GM23338 (cell line): ENCODE results near the gene TMED8. TPM values are rescaled to one million over a fixed set of nuclear protein-coding genes. Genes with fewer than 3 reads are reported as not detected.

Experiments used
- ATAC-seq: fragments of 200-7000 bp; cut with Tn5 transposase; 3 replicates; pipeline ENCODE4 v1.9.1; 2020
- DNase-seq: peaks from one replicate; pipeline ENCODE4 v3.0.0-alpha.2; 2015; ENCODE audit warnings: low spot score
- H2AFZ ChIP-seq: fragments of 200-600 bp; sonication (generic); 2 replicates; pipeline ENCODE4 v1.8.0; 2016; ENCODE audit warnings: antibody characterized with exemption, mild to moderate bottlenecking, moderate library complexity
- H3F3A ChIP-seq: fragments of 200-600 bp; sonication (generic); replicated peaks from 2 replicates; pipeline ENCODE4 v1.8.0; 2017; ENCODE audit warnings: antibody characterized with exemption, mixed run types, low read depth
- H3K27ac ChIP-seq: fragments of 200-600 bp; sonication (generic); 2 replicates; pipeline ENCODE4 v1.6.1; 2016; ENCODE audit warnings: low read depth
- H3K27me3 ChIP-seq: fragments of 200-600 bp; sonication (generic); 2 replicates; pipeline ENCODE4 v1.8.0; 2016; ENCODE audit warnings: mild to moderate bottlenecking, mixed run types, moderate library complexity; ENCODE audit not compliant: insufficient read depth
- H3K36me3 ChIP-seq: fragments of 200-600 bp; sonication (generic); 2 replicates; pipeline ENCODE4 v1.8.0; 2016; ENCODE audit warnings: mild to moderate bottlenecking; ENCODE audit not compliant: insufficient read depth
- H3K4me1 ChIP-seq: fragments of 200-600 bp; sonication (generic); 2 replicates; pipeline ENCODE4 v1.8.0; 2016; ENCODE audit warnings: mild to moderate bottlenecking, moderate library complexity; ENCODE audit not compliant: insufficient read depth
- H3K4me2 ChIP-seq: fragments of 200-600 bp; sonication (generic); 2 replicates; pipeline ENCODE4 v1.7.1; 2017; ENCODE audit warnings: mixed run types
- H3K4me3 ChIP-seq: fragments of 200-600 bp; sonication (generic); 2 replicates; pipeline ENCODE4 v1.6.1; 2016; ENCODE audit warnings: mixed run types
- H3K79me2 ChIP-seq: fragments of 200-600 bp; sonication (generic); replicated peaks from 2 replicates; pipeline ENCODE4 v1.8.0; 2017; ENCODE audit warnings: mild to moderate bottlenecking; ENCODE audit not compliant: insufficient read depth
- H3K9me2 ChIP-seq: fragments of 200-600 bp; sonication (generic); 2 replicates; pipeline ENCODE4 v1.8.0; 2017; ENCODE audit not compliant: insufficient read depth
- H4K20me1 ChIP-seq: fragments of 200-600 bp; sonication (generic); replicated peaks from 2 replicates; pipeline ENCODE4 v1.8.0; 2017; ENCODE audit warnings: mild to moderate bottlenecking; ENCODE audit not compliant: insufficient read depth
- H3K27ac Mint-ChIP-seq: 2 replicates; pipeline ENCODE4 v1.8.0; 2020; ENCODE audit warnings: inconsistent platforms, mild to moderate bottlenecking, moderate library complexity, mixed read lengths
- H3K27me3 Mint-ChIP-seq: 3 replicates; pipeline ENCODE4 v1.8.0; 2022; ENCODE audit warnings: low read depth, mild to moderate bottlenecking, moderate library complexity, mixed read lengths, inconsistent platforms; ENCODE audit not compliant: insufficient read depth, poor library complexity
- H3K36me3 Mint-ChIP-seq: 3 replicates; pipeline ENCODE4 v1.8.0; 2021; ENCODE audit warnings: low read depth, mild to moderate bottlenecking, inconsistent platforms, moderate library complexity, mixed read lengths
- H3K4me1 Mint-ChIP-seq: 3 replicates; pipeline ENCODE4 v1.8.0; 2020; ENCODE audit warnings: mild to moderate bottlenecking, inconsistent platforms, mixed read lengths
- H3K4me3 Mint-ChIP-seq: 3 replicates; pipeline ENCODE4 v1.8.0; 2021; ENCODE audit warnings: moderate library complexity, mild to moderate bottlenecking, inconsistent platforms, mixed read lengths
- H3K9me3 Mint-ChIP-seq: 3 replicates; pipeline ENCODE4 v1.8.0; 2020; ENCODE audit warnings: moderate library complexity, mild to moderate bottlenecking, inconsistent platforms, mixed read lengths
- CREB1 ChIP-seq: fragments of 250-450 bp; sonication (Bioruptor Pico); IDR thresholded peaks from 2 replicates; pipeline ENCODE4 v1.5.0; 2020; ENCODE audit warnings: low read depth, mild to moderate bottlenecking, moderate library complexity
- EZH2 ChIP-seq: fragments of 200-600 bp; sonication (generic); IDR thresholded peaks from one replicate; pipeline ENCODE4 v1.8.0; 2017; ENCODE audit warnings: antibody characterized with exemption, mild to moderate bottlenecking, low read depth; ENCODE audit not compliant: unreplicated experiment
- EZH2phosphoT487 ChIP-seq: fragments of 200-600 bp; sonication (generic); IDR thresholded peaks from one replicate; pipeline ENCODE4 v1.8.1; 2018; ENCODE audit warnings: antibody characterized with exemption; ENCODE audit not compliant: unreplicated experiment
- JUNB ChIP-seq: IDR thresholded peaks from one replicate; pipeline ENCODE4 v1.6.1; 2016; ENCODE audit warnings: antibody characterized with exemption; ENCODE audit not compliant: unreplicated experiment
- NANOG ChIP-seq: IDR thresholded peaks from 2 replicates; pipeline ENCODE4 v1.6.1; 2016; ENCODE audit warnings: antibody characterized with exemption, borderline replicate concordance
- STAT1 ChIP-seq: IDR thresholded peaks from one replicate; pipeline ENCODE4 v1.6.1; 2016; ENCODE audit warnings: antibody characterized with exemption; ENCODE audit not compliant: unreplicated experiment
- ZNF114 ChIP-seq: fragments of 250-450 bp; sonication (Bioruptor Pico); IDR thresholded peaks from 2 replicates; pipeline ENCODE4 v1.5.0; 2020; ENCODE audit warnings: mild to moderate bottlenecking, moderate library complexity
- polyA plus RNA-seq: library from polyadenylated mRNA; unstranded; fragments of >200 nt; fragmentation: Nextera tagmentation; extraction: Ambion mirVana; gene quantifications from 2 replicates; pipeline ENCODE4 v1.2.1, GENCODE V29; 2016
- total RNA-seq: library from RNA; depleted of rRNA; stranded (reverse); fragments of >200 nt; shearing (Covaris generic); gene quantifications from 2 replicates; pipeline ENCODE4 v1.2.3, GENCODE V29; 2014
- TF ChIP-seq, protein P1 (sequence below): IDR thresholded peaks from one replicate; pipeline ENCODE4 v1.6.1; 2018; ENCODE audit warnings: antibody characterized with exemption; ENCODE audit not compliant: unreplicated experiment
- TF ChIP-seq, protein P2 (sequence below): IDR thresholded peaks from 2 replicates; pipeline ENCODE4 v1.6.1; 2016; ENCODE audit warnings: antibody characterized with exemption
- TF ChIP-seq, protein P3 (sequence below), 2 experiments: fragments of 200-600 bp in 1 of 2; sonication (generic) in 1 of 2; conservative IDR thresholded peaks; 2 replicates each; pipeline versions ENCODE4 v1.5.1 to v1.6.1; 2016 to 2017; ENCODE audit warnings: antibody characterized with exemption in 2 of 2, low read depth in 2 of 2, mild to moderate bottlenecking in 2 of 2, moderate library complexity in 1 of 2

The TMED8 gene
- total and polyA plus RNA-seq, 2 experiments from 2014 or later: 4.3 to 13.8 TPM

DNA sequence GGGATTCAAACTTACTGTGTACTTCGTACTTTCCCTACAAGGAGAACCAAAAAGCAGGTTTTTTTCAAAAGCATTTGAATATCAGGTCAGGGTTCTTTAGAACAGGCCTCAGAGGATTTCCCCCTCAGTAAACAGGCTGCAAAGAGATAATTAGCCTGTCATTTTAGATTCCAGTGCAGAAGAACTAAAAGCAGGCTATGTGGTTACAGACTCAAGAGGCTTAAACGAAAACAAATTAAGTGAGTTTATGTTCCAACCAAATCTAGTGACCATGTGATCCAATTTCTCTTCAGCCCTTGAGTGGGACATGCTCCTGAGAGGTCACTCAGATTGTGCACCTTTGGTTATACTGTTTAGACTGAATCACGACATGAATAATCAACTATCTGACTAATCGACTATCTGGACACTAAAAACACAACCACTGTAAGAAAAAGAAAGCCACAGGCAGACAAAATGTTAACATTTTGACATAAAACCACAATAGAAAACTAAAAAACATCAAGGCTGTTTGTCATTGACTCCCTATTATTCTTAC, 4.5 kb downstream of the TMED8 start:
- no peaks in the 10 kb centered on the region for H4K20me1 ChIP-seq
- no peaks in the 10 kb centered on the region for H3K36me3 ChIP-seq
- H3K9me3 Mint-ChIP-seq: no peaks in the 10 kb centered on the region
- no peak overlapping the region for H2AFZ ChIP-seq
- ATAC-seq (no peak), DNase-seq (no peak)
- H3K79me2 ChIP-seq: 0 out of 2 replicates have a peak, but pooled peaks cover 3% of the 10 kb centered on the region
- no peak for TF ChIP-seq ZNF114 (CRISPR knock-in tag)
- no peak for TF ChIP-seq EZH2
- TF ChIP-seq, protein P1, sequence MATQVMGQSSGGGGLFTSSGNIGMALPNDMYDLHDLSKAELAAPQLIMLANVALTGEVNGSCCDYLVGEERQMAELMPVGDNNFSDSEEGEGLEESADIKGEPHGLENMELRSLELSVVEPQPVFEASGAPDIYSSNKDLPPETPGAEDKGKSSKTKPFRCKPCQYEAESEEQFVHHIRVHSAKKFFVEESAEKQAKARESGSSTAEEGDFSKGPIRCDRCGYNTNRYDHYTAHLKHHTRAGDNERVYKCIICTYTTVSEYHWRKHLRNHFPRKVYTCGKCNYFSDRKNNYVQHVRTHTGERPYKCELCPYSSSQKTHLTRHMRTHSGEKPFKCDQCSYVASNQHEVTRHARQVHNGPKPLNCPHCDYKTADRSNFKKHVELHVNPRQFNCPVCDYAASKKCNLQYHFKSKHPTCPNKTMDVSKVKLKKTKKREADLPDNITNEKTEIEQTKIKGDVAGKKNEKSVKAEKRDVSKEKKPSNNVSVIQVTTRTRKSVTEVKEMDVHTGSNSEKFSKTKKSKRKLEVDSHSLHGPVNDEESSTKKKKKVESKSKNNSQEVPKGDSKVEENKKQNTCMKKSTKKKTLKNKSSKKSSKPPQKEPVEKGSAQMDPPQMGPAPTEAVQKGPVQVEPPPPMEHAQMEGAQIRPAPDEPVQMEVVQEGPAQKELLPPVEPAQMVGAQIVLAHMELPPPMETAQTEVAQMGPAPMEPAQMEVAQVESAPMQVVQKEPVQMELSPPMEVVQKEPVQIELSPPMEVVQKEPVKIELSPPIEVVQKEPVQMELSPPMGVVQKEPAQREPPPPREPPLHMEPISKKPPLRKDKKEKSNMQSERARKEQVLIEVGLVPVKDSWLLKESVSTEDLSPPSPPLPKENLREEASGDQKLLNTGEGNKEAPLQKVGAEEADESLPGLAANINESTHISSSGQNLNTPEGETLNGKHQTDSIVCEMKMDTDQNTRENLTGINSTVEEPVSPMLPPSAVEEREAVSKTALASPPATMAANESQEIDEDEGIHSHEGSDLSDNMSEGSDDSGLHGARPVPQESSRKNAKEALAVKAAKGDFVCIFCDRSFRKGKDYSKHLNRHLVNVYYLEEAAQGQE: no peak
- TF ChIP-seq, protein P2, sequence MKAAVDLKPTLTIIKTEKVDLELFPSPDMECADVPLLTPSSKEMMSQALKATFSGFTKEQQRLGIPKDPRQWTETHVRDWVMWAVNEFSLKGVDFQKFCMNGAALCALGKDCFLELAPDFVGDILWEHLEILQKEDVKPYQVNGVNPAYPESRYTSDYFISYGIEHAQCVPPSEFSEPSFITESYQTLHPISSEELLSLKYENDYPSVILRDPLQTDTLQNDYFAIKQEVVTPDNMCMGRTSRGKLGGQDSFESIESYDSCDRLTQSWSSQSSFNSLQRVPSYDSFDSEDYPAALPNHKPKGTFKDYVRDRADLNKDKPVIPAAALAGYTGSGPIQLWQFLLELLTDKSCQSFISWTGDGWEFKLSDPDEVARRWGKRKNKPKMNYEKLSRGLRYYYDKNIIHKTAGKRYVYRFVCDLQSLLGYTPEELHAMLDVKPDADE: no peak
- TF ChIP-seq NANOG: no peak
- TF ChIP-seq STAT1: no peak
- TF ChIP-seq, protein P3, sequence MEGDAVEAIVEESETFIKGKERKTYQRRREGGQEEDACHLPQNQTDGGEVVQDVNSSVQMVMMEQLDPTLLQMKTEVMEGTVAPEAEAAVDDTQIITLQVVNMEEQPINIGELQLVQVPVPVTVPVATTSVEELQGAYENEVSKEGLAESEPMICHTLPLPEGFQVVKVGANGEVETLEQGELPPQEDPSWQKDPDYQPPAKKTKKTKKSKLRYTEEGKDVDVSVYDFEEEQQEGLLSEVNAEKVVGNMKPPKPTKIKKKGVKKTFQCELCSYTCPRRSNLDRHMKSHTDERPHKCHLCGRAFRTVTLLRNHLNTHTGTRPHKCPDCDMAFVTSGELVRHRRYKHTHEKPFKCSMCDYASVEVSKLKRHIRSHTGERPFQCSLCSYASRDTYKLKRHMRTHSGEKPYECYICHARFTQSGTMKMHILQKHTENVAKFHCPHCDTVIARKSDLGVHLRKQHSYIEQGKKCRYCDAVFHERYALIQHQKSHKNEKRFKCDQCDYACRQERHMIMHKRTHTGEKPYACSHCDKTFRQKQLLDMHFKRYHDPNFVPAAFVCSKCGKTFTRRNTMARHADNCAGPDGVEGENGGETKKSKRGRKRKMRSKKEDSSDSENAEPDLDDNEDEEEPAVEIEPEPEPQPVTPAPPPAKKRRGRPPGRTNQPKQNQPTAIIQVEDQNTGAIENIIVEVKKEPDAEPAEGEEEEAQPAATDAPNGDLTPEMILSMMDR (conservative IDR thresholded peaks at IDR 0.05; ENCODE audit: low read depth in 2 of 2): no peak
- TF ChIP-seq JUNB: no peak
- TF ChIP-seq EZH2phosphoT487: no peak
- H3K4me3 ChIP-seq: no peak overlapping the region
- no peaks in the 10 kb centered on the region for H3K36me3 Mint-ChIP-seq
- no peak overlapping the region for H3K4me3 Mint-ChIP-seq
- no peaks in the 10 kb centered on the region for H3K27me3 ChIP-seq
- H3F3A ChIP-seq: no peaks in the 10 kb centered on the region
- H3K27me3 Mint-ChIP-seq: peaks cover 5% of the 10 kb centered on the region
- no peak overlapping the region for H3K27ac ChIP-seq
- no peaks in the 10 kb centered on the region for H3K9me2 ChIP-seq
- no peak overlapping the region for H3K4me2 ChIP-seq
- peaks cover 21% of the 10 kb centered on the region for H3K4me1 Mint-ChIP-seq
- H3K27ac Mint-ChIP-seq: no peak overlapping the region
- no peaks in the 10 kb centered on the region; the same call in 1 of the 2 replicates for H3K4me1 ChIP-seq

DNA sequence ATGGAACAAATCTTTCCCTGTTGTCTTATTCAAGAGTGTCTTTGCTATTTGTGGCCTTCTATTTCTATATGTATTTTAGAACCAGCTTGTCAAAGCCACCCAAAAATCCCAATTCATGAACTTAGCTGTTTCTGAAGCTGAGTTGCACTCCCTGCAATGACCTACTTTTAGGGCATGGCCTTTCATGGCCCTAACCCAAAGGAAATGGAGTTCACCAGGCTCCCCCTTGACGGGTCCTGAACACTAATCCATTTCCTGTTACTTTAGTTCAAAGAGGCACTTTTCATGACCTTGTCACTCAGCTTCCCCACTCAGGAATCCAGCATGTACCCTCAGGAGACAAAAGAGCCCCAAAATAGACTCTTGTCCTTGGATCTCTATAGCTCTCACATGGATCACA, 7.6 kb downstream of the TMED8 start:
- Histone ChIP-seq H4K20me1 (no peaks in the 10 kb centered on the region), H3K4me3 (no peak overlapping the region), H3K4me2 (no peak overlapping the region), H3K9me2 (no peaks in the 10 kb centered on the region), H3K79me2 (0 out of 2 replicates have a peak, but pooled peaks cover 3% of the 10 kb centered on the region), H3K4me1 (no peaks in the 10 kb centered on the region), H3K27me3 (no peaks in the 10 kb centered on the region), H3K27ac (no peak overlapping the region), H2AFZ (no peak overlapping the region), H3K36me3 (no peaks in the 10 kb centered on the region), H3F3A (no peaks in the 10 kb centered on the region)
- no peaks in the 10 kb centered on the region; the same call in 2 of the 3 replicates for H3K9me3 Mint-ChIP-seq
- H3K36me3 Mint-ChIP-seq: no peaks in the 10 kb centered on the region
- no peak for DNase-seq
- no peaks in the 10 kb centered on the region for H3K27me3 Mint-ChIP-seq
- peaks cover 8% of the 10 kb centered on the region; the same call in 2 of the 3 replicates for H3K4me1 Mint-ChIP-seq
- ATAC-seq: no peak
- TF ChIP-seq, protein P3 (conservative IDR thresholded peaks at IDR 0.05; ENCODE audit: low read depth in 2 of 2): no peak
- no peak for TF ChIP-seq CREB1 (CRISPR knock-in tag)
- H3K27ac Mint-ChIP-seq: no peak overlapping the region; the same call in 1 of the 2 replicates
- H3K4me3 Mint-ChIP-seq: no peak overlapping the region
